GM21528 (cell line): ENCODE results near the gene MACF1.

ENCODE experiments used
- ATAC-seq: cut with Tn5 transposase; IDR thresholded peaks from one replicate; pipeline ENCODE4 v1.9.1; 2021; ENCODE audit warnings: mild to moderate bottlenecking, moderate library complexity; ENCODE audit not compliant: unreplicated experiment, low FRiP score

The MACF1 gene

DNA sequence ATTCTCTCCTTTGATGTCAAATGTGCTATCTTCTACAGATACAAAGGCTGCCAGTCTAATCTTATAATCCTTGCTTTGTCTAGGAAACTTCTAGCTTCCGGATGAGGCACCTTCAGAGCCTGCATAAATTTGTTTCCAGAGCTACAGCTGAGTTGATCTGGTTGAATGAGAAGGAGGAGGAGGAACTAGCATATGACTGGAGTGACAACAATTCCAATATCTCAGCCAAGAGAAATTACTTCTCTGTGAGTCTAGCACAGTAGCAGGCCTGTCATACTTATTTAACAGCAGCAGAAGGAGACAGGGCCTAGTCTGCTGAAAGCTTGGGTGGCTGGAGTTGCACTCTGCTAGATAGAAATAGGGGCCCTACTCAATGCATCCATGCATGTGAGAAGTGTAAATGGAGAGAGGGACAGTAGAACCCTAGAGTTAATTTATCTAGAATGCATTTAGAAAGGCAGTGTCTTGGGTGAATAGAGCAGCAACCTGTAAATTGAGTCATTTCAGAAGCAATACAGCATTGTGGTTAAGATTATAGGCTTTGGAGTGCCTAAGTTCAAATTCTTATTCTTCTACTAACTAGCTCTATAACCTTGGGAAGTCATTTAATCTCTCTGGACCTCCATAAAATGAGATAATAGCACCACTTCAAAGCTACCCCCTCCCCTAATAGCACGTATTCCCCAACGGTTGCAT, 89.0 kb downstream of the MACF1 start:
- no peak for ATAC-seq

GRCh38 chr1:39294531-39294930, 90.0 kb downstream of the MACF1 start:
- no peak for ATAC-seq

GRCh38 chr1:39295901-39296300, 91.4 kb downstream of the MACF1 start:
- ATAC-seq, result no peak

- no peak for ATAC-seq
These were observed 93.1 kb downstream of the MACF1 start for GRCh38 chr1:39297551-39297950.

- ATAC-seq, result no peak
These were observed 97.1 kb downstream of the MACF1 start for GRCh38 chr1:39301606-39302005.

GRCh38 chr1:39305555-39305954, 101.1 kb downstream of the MACF1 start:
- no peak for ATAC-seq

- no peak for ATAC-seq
These were observed 105.5 kb downstream of the MACF1 start for GRCh38 chr1:39310015-39310414.

GRCh38 chr1:39310691-39311090, 106.2 kb downstream of the MACF1 start:
- ATAC-seq, result no peak

- no peak for ATAC-seq
These were observed 112.6 kb downstream of the MACF1 start for GRCh38 chr1:39317111-39317510.

- no peak for ATAC-seq
These were observed 113.6 kb downstream of the MACF1 start for GRCh38 chr1:39317910-39318633.

GRCh38 chr1:39321979-39322378, 117.5 kb downstream of the MACF1 start:
- ATAC-seq, result no peak

GRCh38 chr1:39322431-39322830, 117.9 kb downstream of the MACF1 start:
- no peak for ATAC-seq

DNA sequence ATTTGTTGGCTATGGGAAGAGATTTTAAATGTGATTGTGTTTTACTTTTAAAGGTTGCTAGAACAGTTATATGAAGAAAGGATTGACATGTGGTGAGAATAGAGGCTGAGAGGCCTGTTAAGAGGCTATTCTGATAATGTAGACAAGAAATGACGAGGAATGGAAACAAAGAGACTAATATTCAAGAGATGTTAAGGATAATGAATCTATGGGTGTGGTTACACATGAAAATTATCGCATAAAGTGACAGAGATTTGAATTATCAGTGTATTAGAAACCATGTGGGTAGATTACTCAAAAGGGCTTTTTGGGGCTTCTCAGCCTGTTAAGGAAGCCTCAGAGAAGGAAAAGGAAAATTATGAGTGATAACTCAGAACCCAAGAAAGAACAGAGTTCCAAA, 120.4 kb downstream of the MACF1 start:
- ATAC-seq, result no peak

- no peak for ATAC-seq
These were observed 122.3 kb downstream of the MACF1 start for GRCh38 chr1:39326836-39327235.

GRCh38 chr1:39328095-39328494, 123.6 kb downstream of the MACF1 start:
- no peak for ATAC-seq

DNA sequence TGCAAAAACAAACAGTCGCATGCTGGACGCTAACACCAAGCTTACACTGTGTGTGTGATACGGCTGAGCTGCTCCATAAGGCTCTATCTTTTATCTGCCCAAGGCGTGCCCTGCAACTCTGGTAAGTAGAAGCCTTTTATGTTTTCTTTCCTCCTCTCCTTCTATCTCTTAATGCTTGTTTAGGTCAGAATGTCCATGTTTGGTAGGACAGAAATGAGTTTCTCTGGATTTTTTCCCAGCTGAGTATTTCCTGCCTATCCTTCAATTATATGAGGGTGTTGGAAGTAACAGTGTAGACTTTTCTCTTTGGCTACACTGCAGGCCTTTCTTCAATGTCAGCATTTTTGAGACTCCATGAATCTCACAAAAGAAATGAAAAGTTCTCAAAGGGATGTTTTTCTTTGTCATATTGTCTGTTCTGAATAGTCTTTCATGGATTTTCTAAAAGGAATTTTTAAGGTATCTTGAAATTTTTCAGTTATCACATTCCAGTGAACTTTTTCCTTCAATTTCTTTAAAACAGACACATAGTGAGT, 124.2 kb downstream of the MACF1 start:
- ATAC-seq, result no peak

DNA sequence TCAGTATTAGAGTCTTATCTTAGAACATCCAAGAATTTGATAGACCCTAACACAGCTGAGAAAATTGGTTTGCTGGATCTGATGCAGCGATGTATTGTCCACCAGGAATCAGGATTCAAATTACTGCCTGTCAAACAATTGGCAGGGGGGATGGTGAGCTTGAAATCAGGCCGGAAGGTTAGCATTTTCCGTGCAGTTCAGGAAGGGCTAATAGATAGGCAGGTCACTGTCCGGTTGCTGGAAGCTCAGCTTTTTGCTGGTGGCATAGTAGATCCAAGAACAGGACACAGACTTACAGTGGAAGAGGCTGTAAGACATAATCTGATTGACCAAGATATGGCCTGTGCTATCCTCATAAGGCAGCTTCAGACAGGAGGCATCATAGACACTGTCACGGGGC, 127.2 kb downstream of the MACF1 start:
- no peak for ATAC-seq

DNA sequence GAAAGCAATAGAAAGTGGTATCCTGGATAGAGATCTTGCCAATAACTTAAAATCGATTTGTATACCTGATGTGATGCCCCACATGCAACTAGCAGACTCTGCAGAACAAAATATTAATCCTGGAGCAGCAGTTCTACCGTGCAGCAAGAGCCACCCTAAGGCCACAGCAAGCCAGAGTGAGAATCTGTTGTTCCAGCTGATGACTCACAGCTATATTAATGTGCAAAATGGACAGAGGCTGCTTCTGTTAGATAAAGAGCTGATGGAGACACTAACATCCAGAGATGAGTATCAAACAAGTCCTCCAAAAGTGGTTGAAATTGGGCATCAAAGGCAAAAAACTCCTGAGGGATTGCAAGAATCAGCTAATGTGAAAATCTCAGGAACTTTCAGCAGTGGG, 127.8 kb downstream of the MACF1 start:
- ATAC-seq, result no peak

GRCh38 chr1:39332828-39333227, 128.3 kb downstream of the MACF1 start:
- no peak for ATAC-seq

- no peak for ATAC-seq
These were observed 128.8 kb downstream of the MACF1 start for GRCh38 chr1:39333296-39333695.

- no peak for ATAC-seq
These were observed 130.7 kb downstream of the MACF1 start for GRCh38 chr1:39335216-39335615.

DNA sequence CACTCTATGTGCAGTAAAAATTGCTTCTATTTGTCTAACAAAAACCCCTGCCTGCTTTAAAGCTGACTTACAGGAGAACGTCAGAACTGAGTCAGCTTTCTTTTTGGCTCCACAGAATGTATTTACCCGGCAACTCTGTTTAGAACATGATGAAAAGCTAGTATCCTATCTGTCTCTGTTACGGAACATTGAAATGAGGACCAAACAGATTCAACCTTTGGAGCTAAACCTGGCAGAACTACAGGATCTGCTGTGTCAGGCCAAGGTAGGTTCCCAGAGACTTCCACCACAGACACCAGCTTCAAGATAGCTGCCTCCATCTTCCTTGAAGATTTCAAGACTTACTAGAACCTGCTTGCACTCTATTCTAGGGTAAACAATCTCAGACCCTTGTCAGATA, 132.6 kb downstream of the MACF1 start:
- ATAC-seq, result no peak
